ENCODE measurements around the gene PRPF38A. TPM values are rescaled to one million over a fixed set of nuclear protein-coding genes. Genes with fewer than 3 reads are reported as not detected.
"Not testable (repeated sequence)": the region's sequence is repeated elsewhere in the genome, so short reads cannot be mapped to it uniquely, and the experiment has no call there.

PRPF38A gene
- total and polyA plus RNA-seq, 5 donors, result 9.2 to 26.3 (median 23.6) TPM

- intact Hi-C loops (cut with DNase I), result no loop called here
- 7% methylated on average over 22 of the region's 22 CpGs for WGBS
- H3K27ac ChIP-seq (ENCODE audit: low read length), result peak overlapping the region; percentile 59
- peak overlapping the region; percentile 43 for H3K4me3 ChIP-seq (ENCODE audit: low read length)
- DNase-seq (peak; percentile 72 to 83 (median 73)), ATAC-seq (peak; percentile 16 to 38)
- H3K27me3 ChIP-seq (ENCODE audit: control insufficient read depth, insufficient read depth), result no peaks in the 10 kb centered on the region
- H3K4me1 ChIP-seq (ENCODE audit: control insufficient read depth, insufficient read depth, low read length), result peaks cover 3% of the 10 kb centered on the region
- H3K9me3 ChIP-seq (ENCODE audit: control insufficient read depth, low read length), result no peaks in the 10 kb centered on the region
These were observed 39.2 kb upstream of the PRPF38A start for GRCh38 chr1:52365071-52365745.

GRCh38 chr1:52365746-52366516, 38.5 kb upstream of the PRPF38A start, which contains the start of gene CC2D1B:
Gene CC2D1B, minus strand, starts transcription at chr1:52366205. Its CDS starts 1,585 bp downstream, at chr1:52364620.
- peak; percentile 97 to 98 for ATAC-seq
- H3K4me1 ChIP-seq (ENCODE audit: control insufficient read depth, insufficient read depth, low read length), result peaks cover 3% of the 10 kb centered on the region
- H3K27ac ChIP-seq (ENCODE audit: low read length), result peak within 1 kb of the TSS; percentile 59
- under 1% methylated on average over 92 of the region's 92 CpGs for WGBS
- no peaks in the 10 kb centered on the region for H3K9me3 ChIP-seq (ENCODE audit: control insufficient read depth, low read length)
- no peaks in the 10 kb centered on the region for H3K27me3 ChIP-seq (ENCODE audit: control insufficient read depth, insufficient read depth)
- peak within 1 kb of the TSS; percentile 43 for H3K4me3 ChIP-seq (ENCODE audit: low read length)
- intact Hi-C loops (cut with DNase I), result no loop called here
- DNase-seq, result peak; percentile 99 to 100 (median 99)

- no peak overlapping the region for H3K27ac ChIP-seq (ENCODE audit: low read length)
- 18% methylated on average over 8 of the region's 8 CpGs for WGBS
These were observed 37.9 kb upstream of the PRPF38A start for GRCh38 chr1:52366517-52366827.

GRCh38 chr1:52367272-52367671, 37.1 kb upstream of the PRPF38A start:
- ATAC-seq (no peak), DNase-seq (no peak)
- Histone ChIP-seq H3K27me3 (ENCODE audit: control insufficient read depth, insufficient read depth) (no peaks in the 10 kb centered on the region), H3K4me1 (ENCODE audit: control insufficient read depth, insufficient read depth, low read length) (peaks cover 3% of the 10 kb centered on the region), H3K27ac (ENCODE audit: low read length) (no peak overlapping the region), H3K4me3 (ENCODE audit: low read length) (no peak overlapping the region), H3K9me3 (ENCODE audit: control insufficient read depth, low read length) (no peaks in the 10 kb centered on the region)
- WGBS, result 80% methylated on average over 5 of the region's 5 CpGs
- intact Hi-C loops (cut with DNase I), result no loop called here

More at GRCh38 chr1:52366517-52366827, 37.9 kb upstream of the PRPF38A start:
- DNase-seq, result no peak
- intact Hi-C loops (cut with DNase I), result no loop called here
- peaks cover 3% of the 10 kb centered on the region for H3K4me1 ChIP-seq (ENCODE audit: control insufficient read depth, insufficient read depth, low read length)
- H3K27me3 ChIP-seq (ENCODE audit: control insufficient read depth, insufficient read depth), result no peaks in the 10 kb centered on the region
- no peaks in the 10 kb centered on the region for H3K9me3 ChIP-seq (ENCODE audit: control insufficient read depth, low read length)
- ATAC-seq, result no peak
- H3K4me3 ChIP-seq (ENCODE audit: low read length), result peak overlapping the region; percentile 43

- ATAC-seq (no peak), DNase-seq (peak; percentile 50 to 80 (median 76))
- no peak overlapping the region for H3K27ac ChIP-seq (ENCODE audit: low read length)
- H3K4me3 ChIP-seq (ENCODE audit: low read length), result peak overlapping the region; percentile 20
- 6% methylated on average over 51 of the region's 51 CpGs for WGBS
- H3K4me1 ChIP-seq (ENCODE audit: control insufficient read depth, insufficient read depth, low read length), result peaks cover 3% of the 10 kb centered on the region
- no peaks in the 10 kb centered on the region for H3K27me3 ChIP-seq (ENCODE audit: control insufficient read depth, insufficient read depth)
- no peaks in the 10 kb centered on the region for H3K9me3 ChIP-seq (ENCODE audit: control insufficient read depth, low read length)
- intact Hi-C loops (cut with DNase I), result no loop called here
These were observed 35.8 kb upstream of the PRPF38A start for GRCh38 chr1:52368383-52369172.

- H3K4me1 ChIP-seq (ENCODE audit: control insufficient read depth, insufficient read depth, low read length); DNase-seq; H3K27me3 ChIP-seq (ENCODE audit: control insufficient read depth, insufficient read depth); H3K27ac ChIP-seq (ENCODE audit: low read length); H3K9me3 ChIP-seq (ENCODE audit: control insufficient read depth, low read length); ATAC-seq; H3K4me3 ChIP-seq (ENCODE audit: low read length); intact Hi-C loops (cut with DNase I): not testable (repeated sequence)
- WGBS, result 60% methylated on average over 1 of the region's 1 CpG
These were observed 34.6 kb upstream of the PRPF38A start for GRCh38 chr1:52369851-52370250.

GRCh38 chr1:52385376-52385775, 19.0 kb upstream of the PRPF38A start:
- Histone ChIP-seq H3K27ac (ENCODE audit: low read length) (no peak overlapping the region), H3K4me3 (ENCODE audit: low read length) (no peak overlapping the region), H3K9me3 (ENCODE audit: control insufficient read depth, low read length) (no peaks in the 10 kb centered on the region), H3K27me3 (ENCODE audit: control insufficient read depth, insufficient read depth) (no peaks in the 10 kb centered on the region), H3K4me1 (ENCODE audit: control insufficient read depth, insufficient read depth, low read length) (no peaks in the 10 kb centered on the region)
- 95% methylated on average over 3 of the region's 3 CpGs for WGBS
- no peak for DNase-seq
- intact Hi-C loops (cut with DNase I), result no loop called here
- no peak for ATAC-seq

GRCh38 chr1:52386458-52386857, 17.9 kb upstream of the PRPF38A start:
- no peak for ATAC-seq
- Histone ChIP-seq H3K27ac (ENCODE audit: low read length) (no peak overlapping the region), H3K27me3 (ENCODE audit: control insufficient read depth, insufficient read depth) (no peaks in the 10 kb centered on the region), H3K9me3 (ENCODE audit: control insufficient read depth, low read length) (no peaks in the 10 kb centered on the region), H3K4me3 (ENCODE audit: low read length) (no peak overlapping the region), H3K4me1 (ENCODE audit: control insufficient read depth, insufficient read depth, low read length) (no peaks in the 10 kb centered on the region)
- intact Hi-C loops (cut with DNase I), result no loop called here
- DNase-seq, result no peak
- 89% methylated on average over 5 of the region's 5 CpGs for WGBS

GRCh38 chr1:52393174-52393573, 11.2 kb upstream of the PRPF38A start:
- no peak for ATAC-seq
- Histone ChIP-seq H3K4me1 (ENCODE audit: control insufficient read depth, insufficient read depth, low read length) (no peaks in the 10 kb centered on the region), H3K27me3 (ENCODE audit: control insufficient read depth, insufficient read depth) (no peaks in the 10 kb centered on the region), H3K4me3 (ENCODE audit: low read length) (no peak overlapping the region), H3K9me3 (ENCODE audit: control insufficient read depth, low read length) (no peaks in the 10 kb centered on the region), H3K27ac (ENCODE audit: low read length) (no peak overlapping the region)
- intact Hi-C loops (cut with DNase I), result no loop called here
- no peak for DNase-seq
- 97% methylated on average over 5 of the region's 5 CpGs for WGBS

- ATAC-seq (no peak), DNase-seq (no peak)
- intact Hi-C loops (cut with DNase I), result loop anchor here in 1 of 4 donors (10.0 kb wide), 1 partner anchor 295 kb away; the partner anchor contains the start of gene COA7
- Histone ChIP-seq H3K27ac (ENCODE audit: low read length) (no peak overlapping the region), H3K4me3 (ENCODE audit: low read length) (no peak overlapping the region), H3K9me3 (ENCODE audit: control insufficient read depth, low read length) (no peaks in the 10 kb centered on the region), H3K27me3 (ENCODE audit: control insufficient read depth, insufficient read depth) (no peaks in the 10 kb centered on the region), H3K4me1 (ENCODE audit: control insufficient read depth, insufficient read depth, low read length) (no peaks in the 10 kb centered on the region)
- 96% methylated on average over 3 of the region's 3 CpGs for whole genome bisulfite sequencing
These were observed 4.8 kb upstream of the PRPF38A start for GRCh38 chr1:52399629-52400028.

GRCh38 chr1:52400131-52400530, 4.3 kb upstream of the PRPF38A start:
- H3K27me3 ChIP-seq (ENCODE audit: control insufficient read depth, insufficient read depth), result no peaks in the 10 kb centered on the region
- ATAC-seq, result no peak
- 92% methylated on average over 6 of the region's 6 CpGs for WGBS
- H3K9me3 ChIP-seq (ENCODE audit: control insufficient read depth, low read length), result no peaks in the 10 kb centered on the region
- no peak overlapping the region for H3K4me3 ChIP-seq (ENCODE audit: low read length)
- no peak overlapping the region for H3K27ac ChIP-seq (ENCODE audit: low read length)
- DNase-seq, result no peak
- H3K4me1 ChIP-seq (ENCODE audit: control insufficient read depth, insufficient read depth, low read length), result no peaks in the 10 kb centered on the region
- intact Hi-C loops (cut with DNase I), result loop anchor here in 1 of 4 donors (10.0 kb wide), 1 partner anchor 295 kb away; the partner anchor contains the start of gene COA7

All from right cardiac atrium (tissue), 5 donors.